ENCODE data around the gene LLGL2. TPM values are rescaled to one million over a fixed set of nuclear protein-coding genes. Genes with fewer than 3 reads are reported as not detected.

Gene LLGL2
- total and polyA plus RNA-seq, 2 experiments from 2014 or later: 35.2 to 40.3 TPM

- Histone ChIP-seq H3K4me3 (no peak overlapping the region), H3K27me3 (no peaks in the 10 kb centered on the region), H3K4me1 (ENCODE audit: low read depth) (no peaks in the 10 kb centered on the region), H3K9me3 (ENCODE audit: low read depth) (no peaks in the 10 kb centered on the region), H3K36me3 (no peaks in the 10 kb centered on the region), H3K27ac (no peak overlapping the region)
- no peak for TF ChIP-seq CTCF (IDR thresholded peaks at IDR 0.05; ENCODE audit: low read depth, low read length)
- no peak for DNase-seq (ENCODE audit: low read depth in 1 of 2, low spot score in 1 of 2)
Observed at GRCh38 chr17:75594499-75595283, 69.2 kb downstream of the LLGL2 start.

- DNase-seq (ENCODE audit: low read depth in 1 of 2, low spot score in 1 of 2): no peak
Observed at GRCh38 chr17:75595284-75595919, 69.9 kb downstream of the LLGL2 start.

GRCh38 chr17:75595920-75596313 lies 70.4 kb downstream of the LLGL2 start:
- no peak overlapping the region for H3K27ac ChIP-seq
- TF ChIP-seq CTCF (IDR thresholded peaks at IDR 0.05; ENCODE audit: low read depth, low read length): no peak
- no peak overlapping the region for H3K4me3 ChIP-seq
- no peaks in the 10 kb centered on the region for H3K9me3 ChIP-seq (ENCODE audit: low read depth)
- H3K36me3 ChIP-seq: no peaks in the 10 kb centered on the region
- no peak for DNase-seq (ENCODE audit: low read depth in 1 of 2, low spot score in 1 of 2)
- no peaks in the 10 kb centered on the region for H3K4me1 ChIP-seq (ENCODE audit: low read depth)
- no peaks in the 10 kb centered on the region for H3K27me3 ChIP-seq

More at GRCh38 chr17:75595284-75595919, 69.9 kb downstream of the LLGL2 start:
- Histone ChIP-seq H3K9me3 (ENCODE audit: low read depth) (no peaks in the 10 kb centered on the region), H3K27ac (no peak overlapping the region), H3K4me1 (ENCODE audit: low read depth) (no peaks in the 10 kb centered on the region), H3K27me3 (no peaks in the 10 kb centered on the region), H3K36me3 (no peaks in the 10 kb centered on the region), H3K4me3 (no peak overlapping the region)
- TF ChIP-seq CTCF (IDR thresholded peaks at IDR 0.05; ENCODE audit: low read depth, low read length): no peak

GRCh38 chr17:75596320-75597087 lies 71.0 kb downstream of the LLGL2 start:
- Histone ChIP-seq H3K27ac (no peak overlapping the region), H3K4me3 (no peak overlapping the region), H3K9me3 (ENCODE audit: low read depth) (no peaks in the 10 kb centered on the region), H3K36me3 (no peaks in the 10 kb centered on the region), H3K27me3 (no peaks in the 10 kb centered on the region), H3K4me1 (ENCODE audit: low read depth) (no peaks in the 10 kb centered on the region)
- DNase-seq (ENCODE audit: low read depth in 1 of 2, low spot score in 1 of 2): no peak
- no peak for TF ChIP-seq CTCF (IDR thresholded peaks at IDR 0.05; ENCODE audit: low read depth, low read length)

- peak; percentile 53 to 67 for DNase-seq (ENCODE audit: low read depth in 1 of 2, low spot score in 1 of 2)
- Histone ChIP-seq H3K4me1 (ENCODE audit: low read depth) (no peaks in the 10 kb centered on the region), H3K36me3 (no peaks in the 10 kb centered on the region), H3K27ac (no peak overlapping the region), H3K27me3 (no peaks in the 10 kb centered on the region), H3K9me3 (ENCODE audit: low read depth) (no peaks in the 10 kb centered on the region), H3K4me3 (no peak overlapping the region)
- peak; percentile 77 for TF ChIP-seq CTCF (IDR thresholded peaks at IDR 0.05; ENCODE audit: low read depth, low read length)
Observed at GRCh38 chr17:75601057-75601987, 75.8 kb downstream of the LLGL2 start.

Data from cardiac muscle cell (in vitro differentiated cells and primary cell).